ENCODE results near the gene DNAL4. TPM values are rescaled to one million over a fixed set of nuclear protein-coding genes. Genes with fewer than 3 reads are reported as not detected.

The DNAL4 gene
- total RNA-seq, 1 donor from 2014 or later, result 32.6 TPM

DNA sequence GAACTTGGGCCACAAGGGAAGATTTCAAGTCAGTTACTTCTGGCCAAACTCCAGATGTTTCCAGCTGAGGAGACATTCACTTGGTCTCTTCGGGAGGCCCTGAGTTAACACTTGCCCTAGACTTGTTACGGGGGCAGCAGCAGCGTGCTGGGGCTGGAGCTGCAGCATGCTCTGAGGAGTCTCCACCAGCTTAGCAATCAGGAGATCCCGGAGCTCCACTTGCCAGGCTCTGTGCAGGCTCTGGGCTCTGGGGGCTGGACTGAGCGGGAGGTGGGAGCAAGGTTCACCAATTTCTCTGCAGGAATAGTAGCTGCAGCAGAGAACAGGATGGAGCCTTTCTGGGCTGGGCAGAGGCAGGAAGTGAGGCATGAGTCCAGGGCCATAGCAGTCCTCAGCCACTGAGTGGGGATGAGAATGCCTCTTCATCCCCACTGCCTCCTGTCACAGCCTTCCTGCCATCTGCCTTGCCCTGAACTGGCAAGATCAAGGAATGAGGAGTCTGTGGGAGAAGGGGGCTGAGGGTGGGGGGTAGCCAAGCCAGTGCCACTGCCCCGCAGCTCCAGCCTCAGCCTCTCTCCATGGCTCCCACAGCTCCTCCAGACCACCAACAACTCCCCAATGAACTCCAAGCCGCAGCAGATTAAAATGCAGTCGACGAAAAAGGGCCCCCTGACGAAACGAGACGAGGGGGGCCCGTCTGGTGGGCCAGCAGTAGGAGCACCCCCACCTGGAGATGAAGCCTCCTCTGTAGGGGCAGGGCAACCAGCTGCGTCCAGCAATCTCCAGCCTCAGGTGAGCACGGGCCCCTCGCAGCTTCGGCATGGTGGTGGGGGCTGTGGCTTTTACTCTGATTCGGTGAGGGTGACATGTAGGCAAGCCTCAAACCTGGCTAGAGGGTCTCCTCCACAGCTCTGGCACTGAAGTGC, 64.8 kb downstream of the DNAL4 start:
- DNase-seq (ENCODE audit: low read depth) (no peak), FAIRE-seq (peak; percentile 36)
- Histone ChIP-seq H3K36me3 (ENCODE audit: control insufficient read depth, insufficient read depth, low read length) (peaks cover 51% of the 10 kb centered on the region), H3K4me3 (ENCODE audit: low read depth, low read length) (no peak overlapping the region), H3K27me3 (ENCODE audit: control insufficient read depth, insufficient read depth, low read length) (no peaks in the 10 kb centered on the region)
- TF ChIP-seq, protein P1, sequence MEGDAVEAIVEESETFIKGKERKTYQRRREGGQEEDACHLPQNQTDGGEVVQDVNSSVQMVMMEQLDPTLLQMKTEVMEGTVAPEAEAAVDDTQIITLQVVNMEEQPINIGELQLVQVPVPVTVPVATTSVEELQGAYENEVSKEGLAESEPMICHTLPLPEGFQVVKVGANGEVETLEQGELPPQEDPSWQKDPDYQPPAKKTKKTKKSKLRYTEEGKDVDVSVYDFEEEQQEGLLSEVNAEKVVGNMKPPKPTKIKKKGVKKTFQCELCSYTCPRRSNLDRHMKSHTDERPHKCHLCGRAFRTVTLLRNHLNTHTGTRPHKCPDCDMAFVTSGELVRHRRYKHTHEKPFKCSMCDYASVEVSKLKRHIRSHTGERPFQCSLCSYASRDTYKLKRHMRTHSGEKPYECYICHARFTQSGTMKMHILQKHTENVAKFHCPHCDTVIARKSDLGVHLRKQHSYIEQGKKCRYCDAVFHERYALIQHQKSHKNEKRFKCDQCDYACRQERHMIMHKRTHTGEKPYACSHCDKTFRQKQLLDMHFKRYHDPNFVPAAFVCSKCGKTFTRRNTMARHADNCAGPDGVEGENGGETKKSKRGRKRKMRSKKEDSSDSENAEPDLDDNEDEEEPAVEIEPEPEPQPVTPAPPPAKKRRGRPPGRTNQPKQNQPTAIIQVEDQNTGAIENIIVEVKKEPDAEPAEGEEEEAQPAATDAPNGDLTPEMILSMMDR (IDR thresholded peaks at IDR 0.05; ENCODE audit: insufficient read depth, low read length, severe bottlenecking), result no peak

Other genes with a start within 250 kb of the DNAL4 start
- gene DMC1, start 224.0 kb downstream of the DNAL4 start, total RNA-seq, result 1.1 and 3.7 TPM in 2 replicates
- gene FAM227A, start 137.8 kb downstream of the DNAL4 start, total RNA-seq, result 0.26 and 0.38 TPM in 2 replicates
- gene CBY1, start 137.5 kb downstream of the DNAL4 start, total RNA-seq, result 16.1 and 22.0 TPM in 2 replicates
- 42.9 and 70.0 TPM in 2 replicates for gene TOMM22, start 112.2 kb downstream of the DNAL4 start, total RNA-seq
- gene JOSD1, start 93.2 kb downstream of the DNAL4 start, total RNA-seq, result 123 and 147 TPM in 2 replicates
- gene GTPBP1, start 88.2 kb downstream of the DNAL4 start, total RNA-seq, result 28.7 and 47.0 TPM in 2 replicates
- gene SUN2, start 38.1 kb downstream of the DNAL4 start, total RNA-seq, result 46.3 and 51.6 TPM in 2 replicates
- gene NPTXR, start 49.9 kb upstream of the DNAL4 start, total RNA-seq, result under 0.01 TPM in 2 replicates
- gene CBX6, start 78.1 kb upstream of the DNAL4 start, total RNA-seq, result 6.8 and 8.4 TPM in 2 replicates
- gene APOBEC3A, start 163.5 kb upstream of the DNAL4 start, total RNA-seq, result not detected in 2 replicates
- 0.26 TPM in 1 of 2 replicates, not detected in the other for gene APOBEC3B, start 188.2 kb upstream of the DNAL4 start, total RNA-seq
- gene APOBEC3C, start 220.1 kb upstream of the DNAL4 start, total RNA-seq, result 4.1 and 4.2 TPM in 2 replicates
- gene APOBEC3D, start 227.0 kb upstream of the DNAL4 start, total RNA-seq, result 0.26 TPM in 1 of 2 replicates, not detected in the other
- 0.79 and 2.0 TPM in 2 replicates for gene APOBEC3F, start 246.7 kb upstream of the DNAL4 start, total RNA-seq

All from bronchial epithelial cell (primary cell).